ENCODE measurements around the gene INPP5J. TPM values are rescaled to one million over a fixed set of nuclear protein-coding genes. Genes with fewer than 3 reads are reported as not detected.
A peak's percentile ranks its signal among the peaks of the same experiment; 100 is the strongest.

Gene INPP5J
- total and polyA plus RNA-seq, 2 of the 13 experiments (the other 11 are each of a cell fraction or from before 2014, with no cell fraction given), result 0.24 to 1.1 TPM

DNA sequence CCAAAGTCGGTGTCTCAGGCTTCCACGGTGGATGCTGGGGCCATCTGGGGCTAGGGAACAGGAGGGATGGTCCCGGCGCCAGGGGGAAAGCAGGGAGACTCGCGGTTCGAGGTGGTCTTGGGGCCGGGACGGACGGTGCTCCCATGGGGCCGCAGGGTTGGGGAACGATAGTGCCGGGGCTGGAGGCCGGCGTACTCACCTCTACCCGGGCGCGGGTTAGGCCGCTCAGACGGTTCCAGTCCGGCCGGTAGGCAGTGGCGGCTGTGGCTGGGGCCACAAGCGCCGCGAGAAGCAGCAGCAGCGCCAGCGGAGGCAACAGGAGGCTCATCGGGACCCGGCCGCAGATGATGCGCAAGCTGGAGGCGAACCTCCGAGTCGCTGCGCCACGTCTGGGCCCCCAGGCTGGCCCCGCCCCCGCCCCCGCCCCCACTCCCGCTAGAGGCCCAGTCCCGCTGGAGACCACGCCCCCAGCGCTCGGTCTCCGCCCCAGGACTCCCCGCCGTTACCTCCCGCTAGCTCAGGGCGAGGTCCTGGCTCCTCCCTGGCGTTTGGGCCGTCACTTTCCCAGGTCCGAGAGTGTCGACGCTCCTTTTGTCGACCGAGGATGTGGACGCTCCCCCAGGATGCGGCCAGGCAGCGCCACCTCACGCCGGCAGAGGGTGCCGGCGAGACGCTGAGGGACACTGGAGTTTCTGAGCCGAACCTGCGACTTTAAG lies 15.4 kb upstream of the INPP5J start, which contains the start of gene SELENOM (continued):
- TF ChIP-seq, protein P1, sequence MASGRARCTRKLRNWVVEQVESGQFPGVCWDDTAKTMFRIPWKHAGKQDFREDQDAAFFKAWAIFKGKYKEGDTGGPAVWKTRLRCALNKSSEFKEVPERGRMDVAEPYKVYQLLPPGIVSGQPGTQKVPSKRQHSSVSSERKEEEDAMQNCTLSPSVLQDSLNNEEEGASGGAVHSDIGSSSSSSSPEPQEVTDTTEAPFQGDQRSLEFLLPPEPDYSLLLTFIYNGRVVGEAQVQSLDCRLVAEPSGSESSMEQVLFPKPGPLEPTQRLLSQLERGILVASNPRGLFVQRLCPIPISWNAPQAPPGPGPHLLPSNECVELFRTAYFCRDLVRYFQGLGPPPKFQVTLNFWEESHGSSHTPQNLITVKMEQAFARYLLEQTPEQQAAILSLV (CRISPR knock-in tag; IDR thresholded peaks at IDR 0.05; ENCODE audit: borderline replicate concordance), result no peak
- TF ChIP-seq, protein P2, sequence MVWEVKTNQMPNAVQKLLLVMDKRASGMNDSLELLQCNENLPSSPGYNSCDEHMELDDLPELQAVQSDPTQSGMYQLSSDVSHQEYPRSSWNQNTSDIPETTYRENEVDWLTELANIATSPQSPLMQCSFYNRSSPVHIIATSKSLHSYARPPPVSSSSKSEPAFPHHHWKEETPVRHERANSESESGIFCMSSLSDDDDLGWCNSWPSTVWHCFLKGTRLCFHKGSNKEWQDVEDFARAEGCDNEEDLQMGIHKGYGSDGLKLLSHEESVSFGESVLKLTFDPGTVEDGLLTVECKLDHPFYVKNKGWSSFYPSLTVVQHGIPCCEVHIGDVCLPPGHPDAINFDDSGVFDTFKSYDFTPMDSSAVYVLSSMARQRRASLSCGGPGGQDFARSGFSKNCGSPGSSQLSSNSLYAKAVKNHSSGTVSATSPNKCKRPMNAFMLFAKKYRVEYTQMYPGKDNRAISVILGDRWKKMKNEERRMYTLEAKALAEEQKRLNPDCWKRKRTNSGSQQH (CRISPR knock-in tag; IDR thresholded peaks at IDR 0.05; ENCODE audit: low read depth), result no peak
- TF ChIP-seq RAD21 (CRISPR knock-in tag; IDR thresholded peaks at IDR 0.05) (peak; percentile 90), SMC3 (IDR thresholded peaks at IDR 0.05; ENCODE audit: low read length) (peak; percentile 66; the same call in 1 of the 2 replicates), PAX8 (CRISPR knock-in tag; IDR thresholded peaks at IDR 0.05; ENCODE audit: borderline replicate concordance) (no peak), ZNF773 (CRISPR knock-in tag; IDR thresholded peaks at IDR 0.05; ENCODE audit: borderline replicate concordance) (no peak), ZNF616 (CRISPR knock-in tag; IDR thresholded peaks at IDR 0.05; ENCODE audit: low read depth) (no peak), ZNF460 (CRISPR knock-in tag; IDR thresholded peaks at IDR 0.05; ENCODE audit: borderline replicate concordance) (no peak), EED (CRISPR knock-in tag; IDR thresholded peaks at IDR 0.05) (no peak), ZNF337 (CRISPR knock-in tag; IDR thresholded peaks at IDR 0.05; ENCODE audit: borderline replicate concordance, low read depth) (no peak), MIER3 (CRISPR knock-in tag; IDR thresholded peaks at IDR 0.05; ENCODE audit: borderline replicate concordance) (0 out of 2 replicates have a peak, but pooled peaks have one; percentile 59), KMT2A (CRISPR knock-in tag; IDR thresholded peaks at IDR 0.05) (no peak), KMT2B (CRISPR knock-in tag; IDR thresholded peaks at IDR 0.05) (no peak; the same call in 1 of the 2 replicates), NFATC3 (CRISPR knock-in tag; IDR thresholded peaks at IDR 0.05) (no peak), TBX2 (CRISPR knock-in tag; IDR thresholded peaks at IDR 0.05; ENCODE audit: borderline replicate concordance) (0 out of 2 replicates have a peak, but pooled peaks have one; percentile 17), MXD4 (CRISPR knock-in tag; IDR thresholded peaks at IDR 0.05) (0 out of 2 replicates have a peak, but pooled peaks have one; percentile 27), SNRNP70 (IDR thresholded peaks at IDR 0.05; ENCODE audit: low read depth, low read length) (no peak), LCORL (IDR thresholded peaks at IDR 0.05) (no peak), LCORL (CRISPR knock-in tag; IDR thresholded peaks at IDR 0.05) (peak; percentile 34; the same call in 1 of the 2 replicates), HDAC2 (CRISPR knock-in tag; IDR thresholded peaks at IDR 0.05) (no peak)
- TF ChIP-seq, protein P3, sequence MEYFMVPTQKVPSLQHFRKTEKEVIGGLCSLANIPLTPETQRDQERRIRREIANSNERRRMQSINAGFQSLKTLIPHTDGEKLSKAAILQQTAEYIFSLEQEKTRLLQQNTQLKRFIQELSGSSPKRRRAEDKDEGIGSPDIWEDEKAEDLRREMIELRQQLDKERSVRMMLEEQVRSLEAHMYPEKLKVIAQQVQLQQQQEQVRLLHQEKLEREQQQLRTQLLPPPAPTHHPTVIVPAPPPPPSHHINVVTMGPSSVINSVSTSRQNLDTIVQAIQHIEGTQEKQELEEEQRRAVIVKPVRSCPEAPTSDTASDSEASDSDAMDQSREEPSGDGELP (IDR thresholded peaks at IDR 0.05; ENCODE audit: borderline replicate concordance, low read depth), result no peak
